ENCODE results near the gene MMP26. TPM values are rescaled to one million over a fixed set of nuclear protein-coding genes. Genes with fewer than 3 reads are reported as not detected.
A peak's percentile ranks its signal among the peaks of the same experiment; 100 is the strongest.

MMP26 gene
- polyA plus RNA-seq (2013, experiment 1 of 2) = not detected
- polyA plus RNA-seq (2013, experiment 2 of 2) = not detected

GRCh38 chr11:4704054-4704789 lies at the start of gene MMP26:
Gene MMP26, plus strand, starts transcription at chr11:4704784.
- Histone ChIP-seq H3K23ac (ENCODE audit: low read length in 2 of 2) (no peak within 1 kb of the TSS), H3K4ac (ENCODE audit: low read depth in 1 of 2, low read length in 2 of 2) (no peak within 1 kb of the TSS), H2BK120ac (ENCODE audit: low read depth, low read length) (peak within 1 kb of the TSS; percentile 34), H4K8ac (ENCODE audit: low read length) (peak within 1 kb of the TSS; percentile 1), H2BK12ac (ENCODE audit: low read length in 2 of 2) (no peak within 1 kb of the TSS), H3K14ac (ENCODE audit: low read length in 2 of 2) (no peak within 1 kb of the TSS), H3K4me2 (ENCODE audit: low read length, poor library complexity, severe bottlenecking) (peak within 1 kb of the TSS; percentile 32), H4K91ac (ENCODE audit: low read length) (no peak within 1 kb of the TSS), H3K9ac (ENCODE audit: low read length) (no peak within 1 kb of the TSS), H2BK5ac (ENCODE audit: low read depth, low read length, poor library complexity, severe bottlenecking) (no peak within 1 kb of the TSS), H3K27me3 (ENCODE audit: control insufficient read depth in 1 of 2, insufficient read depth in 1 of 2, low read length in 2 of 2) (no peaks in the 10 kb centered on the region), H3K4me1 (ENCODE audit: control insufficient read depth, insufficient read depth, low read depth, low read length) (no peaks in the 10 kb centered on the region), H3K36me3 (ENCODE audit: control insufficient read depth in 1 of 2, insufficient read depth in 2 of 2, low read depth in 1 of 2, low read length in 2 of 2) (no peaks in the 10 kb centered on the region), H3K79me1 (replicated peaks; ENCODE audit: low read length, poor library complexity, severe bottlenecking) (no peaks in the 10 kb centered on the region), H2AFZ (ENCODE audit: low read depth, low read length) (no peak within 1 kb of the TSS), H2AK5ac (ENCODE audit: low read length, severe bottlenecking) (no peak within 1 kb of the TSS), H3K27ac (ENCODE audit: low read length, poor library complexity, severe bottlenecking) (peak within 1 kb of the TSS; percentile 86), H2BK15ac (ENCODE audit: low read depth, poor library complexity, severe bottlenecking) (no peak within 1 kb of the TSS), H3K9me3 (ENCODE audit: control insufficient read depth, low read length) (no peaks in the 10 kb centered on the region), H3K4me3 (ENCODE audit: insufficient read depth in 1 of 2, low read depth in 1 of 2, low read length in 2 of 2) (no peak within 1 kb of the TSS), H3K18ac (ENCODE audit: low read depth in 1 of 2, low read length in 2 of 2) (no peak within 1 kb of the TSS)
- WGBS = 15% methylated on average over 5 of the region's 5 CpGs
- peak; percentile 5 for DNase-seq

- no peaks in the 10 kb centered on the region for H3K79me1 ChIP-seq (replicated peaks; ENCODE audit: low read length, poor library complexity, severe bottlenecking)
- H2AFZ ChIP-seq (ENCODE audit: low read depth, low read length) = no peak overlapping the region
- H3K9ac ChIP-seq (ENCODE audit: low read length) = no peak overlapping the region
- no peak overlapping the region for H4K8ac ChIP-seq (ENCODE audit: low read length)
- peak overlapping the region; percentile 4 for H2BK5ac ChIP-seq (ENCODE audit: low read depth, low read length, poor library complexity, severe bottlenecking)
- 80% methylated on average over 2 of the region's 5 CpGs for WGBS
- no peak overlapping the region for H4K91ac ChIP-seq (ENCODE audit: low read length)
- peak overlapping the region; percentile 87 for H3K27ac ChIP-seq (ENCODE audit: low read length, poor library complexity, severe bottlenecking)
- H3K36me3 ChIP-seq (ENCODE audit: control insufficient read depth in 1 of 2, insufficient read depth in 2 of 2, low read depth in 1 of 2, low read length in 2 of 2) = no peaks in the 10 kb centered on the region
- H3K14ac ChIP-seq (ENCODE audit: low read length in 2 of 2) = no peak overlapping the region
- H2BK15ac ChIP-seq (ENCODE audit: low read depth, poor library complexity, severe bottlenecking) = no peak overlapping the region
- H3K4ac ChIP-seq (ENCODE audit: low read depth in 1 of 2, low read length in 2 of 2) = no peak overlapping the region
- H3K23ac ChIP-seq (ENCODE audit: low read length in 2 of 2) = no peak overlapping the region
- no peak overlapping the region for H3K18ac ChIP-seq (ENCODE audit: low read depth in 1 of 2, low read length in 2 of 2)
- no peak overlapping the region for H2AK5ac ChIP-seq (ENCODE audit: low read length, severe bottlenecking)
- H2BK120ac ChIP-seq (ENCODE audit: low read depth, low read length) = no peak overlapping the region
- H3K4me2 ChIP-seq (ENCODE audit: low read length, poor library complexity, severe bottlenecking) = peak overlapping the region; percentile 27
- no peaks in the 10 kb centered on the region for H3K4me1 ChIP-seq (ENCODE audit: control insufficient read depth, insufficient read depth, low read depth, low read length)
- H3K9me3 ChIP-seq (ENCODE audit: control insufficient read depth, low read length) = no peaks in the 10 kb centered on the region
- no peak for DNase-seq
- no peak overlapping the region for H2BK12ac ChIP-seq (ENCODE audit: low read length in 2 of 2)
- no peak overlapping the region for H3K4me3 ChIP-seq (ENCODE audit: insufficient read depth in 1 of 2, low read depth in 1 of 2, low read length in 2 of 2)
- H3K27me3 ChIP-seq (ENCODE audit: control insufficient read depth in 1 of 2, insufficient read depth in 1 of 2, low read length in 2 of 2) = no peaks in the 10 kb centered on the region
Observed at GRCh38 chr11:4658629-4659445, 45.7 kb upstream of the MMP26 start.

- no peaks in the 10 kb centered on the region for H3K79me1 ChIP-seq (replicated peaks; ENCODE audit: low read length, poor library complexity, severe bottlenecking)
- no peak overlapping the region for H2BK120ac ChIP-seq (ENCODE audit: low read depth, low read length)
- H3K4me3 ChIP-seq (ENCODE audit: insufficient read depth in 1 of 2, low read depth in 1 of 2, low read length in 2 of 2) = no peak overlapping the region
- H2AK5ac ChIP-seq (ENCODE audit: low read length, severe bottlenecking) = no peak overlapping the region
- H2BK5ac ChIP-seq (ENCODE audit: low read depth, low read length, poor library complexity, severe bottlenecking) = no peak overlapping the region
- H3K27me3 ChIP-seq (ENCODE audit: control insufficient read depth in 1 of 2, insufficient read depth in 1 of 2, low read length in 2 of 2) = no peaks in the 10 kb centered on the region
- no peak overlapping the region for H2BK12ac ChIP-seq (ENCODE audit: low read length in 2 of 2)
- no peak overlapping the region for H3K18ac ChIP-seq (ENCODE audit: low read depth in 1 of 2, low read length in 2 of 2)
- no peak overlapping the region for H3K4ac ChIP-seq (ENCODE audit: low read depth in 1 of 2, low read length in 2 of 2)
- 86% methylated on average over 6 of the region's 6 CpGs for WGBS
- H3K27ac ChIP-seq (ENCODE audit: low read length, poor library complexity, severe bottlenecking) = no peak overlapping the region
- H2BK15ac ChIP-seq (ENCODE audit: low read depth, poor library complexity, severe bottlenecking) = no peak overlapping the region
- no peak overlapping the region for H4K8ac ChIP-seq (ENCODE audit: low read length)
- H3K9me3 ChIP-seq (ENCODE audit: control insufficient read depth, low read length) = no peaks in the 10 kb centered on the region
- no peaks in the 10 kb centered on the region for H3K4me1 ChIP-seq (ENCODE audit: control insufficient read depth, insufficient read depth, low read depth, low read length)
- H3K36me3 ChIP-seq (ENCODE audit: control insufficient read depth in 1 of 2, insufficient read depth in 2 of 2, low read depth in 1 of 2, low read length in 2 of 2) = no peaks in the 10 kb centered on the region
- no peak for DNase-seq
- no peak overlapping the region for H4K91ac ChIP-seq (ENCODE audit: low read length)
- H2AFZ ChIP-seq (ENCODE audit: low read depth, low read length) = no peak overlapping the region
- H3K23ac ChIP-seq (ENCODE audit: low read length in 2 of 2) = no peak overlapping the region
- no peak overlapping the region for H3K4me2 ChIP-seq (ENCODE audit: low read length, poor library complexity, severe bottlenecking)
- H3K9ac ChIP-seq (ENCODE audit: low read length) = no peak overlapping the region
- H3K14ac ChIP-seq (ENCODE audit: low read length in 2 of 2) = no peak overlapping the region
Observed at GRCh38 chr11:4662876-4663275, 41.7 kb upstream of the MMP26 start.

GRCh38 chr11:4664183-4664582 lies 40.4 kb upstream of the MMP26 start:
- Histone ChIP-seq H3K27me3 (ENCODE audit: control insufficient read depth in 1 of 2, insufficient read depth in 1 of 2, low read length in 2 of 2) (no peaks in the 10 kb centered on the region), H2BK120ac (ENCODE audit: low read depth, low read length) (no peak overlapping the region), H3K18ac (ENCODE audit: low read depth in 1 of 2, low read length in 2 of 2) (no peak overlapping the region), H3K4me2 (ENCODE audit: low read length, poor library complexity, severe bottlenecking) (no peak overlapping the region), H2BK15ac (ENCODE audit: low read depth, poor library complexity, severe bottlenecking) (no peak overlapping the region), H3K4me1 (ENCODE audit: control insufficient read depth, insufficient read depth, low read depth, low read length) (no peaks in the 10 kb centered on the region), H2AK5ac (ENCODE audit: low read length, severe bottlenecking) (no peak overlapping the region), H2AFZ (ENCODE audit: low read depth, low read length) (no peak overlapping the region), H2BK12ac (ENCODE audit: low read length in 2 of 2) (no peak overlapping the region), H2BK5ac (ENCODE audit: low read depth, low read length, poor library complexity, severe bottlenecking) (no peak overlapping the region), H4K91ac (ENCODE audit: low read length) (no peak overlapping the region), H3K9me3 (ENCODE audit: control insufficient read depth, low read length) (no peaks in the 10 kb centered on the region), H3K27ac (ENCODE audit: low read length, poor library complexity, severe bottlenecking) (no peak overlapping the region), H3K79me1 (replicated peaks; ENCODE audit: low read length, poor library complexity, severe bottlenecking) (no peaks in the 10 kb centered on the region), H3K36me3 (ENCODE audit: control insufficient read depth in 1 of 2, insufficient read depth in 2 of 2, low read depth in 1 of 2, low read length in 2 of 2) (no peaks in the 10 kb centered on the region), H3K4ac (ENCODE audit: low read depth in 1 of 2, low read length in 2 of 2) (no peak overlapping the region), H3K4me3 (ENCODE audit: insufficient read depth in 1 of 2, low read depth in 1 of 2, low read length in 2 of 2) (no peak overlapping the region), H4K8ac (ENCODE audit: low read length) (no peak overlapping the region), H3K9ac (ENCODE audit: low read length) (no peak overlapping the region), H3K23ac (ENCODE audit: low read length in 2 of 2) (no peak overlapping the region), H3K14ac (ENCODE audit: low read length in 2 of 2) (no peak overlapping the region)
- 71% methylated on average over 1 of the region's 3 CpGs for WGBS
- DNase-seq = no peak
